Loucy (cell line): ENCODE data around the gene DNAJC11.

ENCODE experiments used
- H2AFZ ChIP-seq: fragments of 200-600 bp; sonication (generic); 2 replicates; pipeline ENCODE4 v1.6.0; 2016; ENCODE audit warnings: antibody characterized with exemption, mild to moderate bottlenecking, low read length, moderate library complexity
- H3F3A ChIP-seq: fragments of 200-600 bp; 2 replicates; pipeline ENCODE4 v1.6.0; 2016; ENCODE audit warnings: antibody characterized with exemption, low read depth, mild to moderate bottlenecking
- H3K27me3 ChIP-seq: fragments of 200-600 bp; sonication (generic); 2 replicates; pipeline ENCODE4 v1.6.1; 2014; ENCODE audit warnings: low read length, mild to moderate bottlenecking; ENCODE audit not compliant: insufficient read depth, poor library complexity, severe bottlenecking
- H3K36me3 ChIP-seq: fragments of 200-600 bp; sonication (generic); 2 replicates; pipeline ENCODE4 v1.6.1; 2016; ENCODE audit warnings: low read length; ENCODE audit not compliant: insufficient read depth
- H3K4me1 ChIP-seq: fragments of 200-600 bp; sonication (generic); 2 replicates; pipeline ENCODE4 v1.5.1; 2014; ENCODE audit warnings: low read length, mild to moderate bottlenecking; ENCODE audit not compliant: insufficient read depth, poor library complexity, severe bottlenecking
- H3K4me2 ChIP-seq: fragments of 200-600 bp; sonication (generic); 2 replicates; pipeline ENCODE4 v1.6.0; 2014; ENCODE audit warnings: antibody characterized with exemption, low read length, low read depth, mild to moderate bottlenecking; ENCODE audit not compliant: poor library complexity, severe bottlenecking
- H3K4me3 ChIP-seq: fragments of 200-600 bp; sonication (generic); 2 replicates; pipeline ENCODE4 v1.5.1; 2014; ENCODE audit warnings: low read length, mild to moderate bottlenecking, mixed read lengths; ENCODE audit not compliant: poor library complexity, severe bottlenecking
- H3K79me2 ChIP-seq: fragments of 200-600 bp; sonication (generic); 2 replicates; pipeline ENCODE4 v1.6.1; 2014; ENCODE audit warnings: low read length; ENCODE audit not compliant: insufficient read depth
- H3K9ac ChIP-seq: fragments of 200-600 bp; sonication (generic); 2 replicates; pipeline ENCODE4 v1.6.0; 2014; ENCODE audit warnings: mild to moderate bottlenecking, low read depth, low read length, moderate library complexity; ENCODE audit not compliant: poor library complexity, severe bottlenecking
- H3K9me2 ChIP-seq: fragments of 200-600 bp; sonication (generic); replicated peaks from 2 replicates; pipeline ENCODE4 v1.6.1; 2016; ENCODE audit warnings: low read depth, low read length, mixed read lengths
- H3K9me3 ChIP-seq: fragments of 200-600 bp; sonication (generic); 2 replicates; pipeline ENCODE4 v1.6.1; 2014; ENCODE audit warnings: mild to moderate bottlenecking, antibody characterized with exemption, low read length, low read depth; ENCODE audit not compliant: insufficient read depth
- H4K20me1 ChIP-seq: fragments of 200-600 bp; sonication (generic); 2 replicates; pipeline ENCODE4 v1.6.0; 2014; ENCODE audit warnings: antibody characterized with exemption, low read length, mild to moderate bottlenecking; ENCODE audit not compliant: insufficient read depth, poor library complexity, severe bottlenecking
- CTCF ChIP-seq: fragments of 200-600 bp; sonication (generic); conservative IDR thresholded peaks from 2 replicates; pipeline ENCODE4 v1.5.1; 2014; ENCODE audit warnings: mild to moderate bottlenecking, antibody characterized with exemption, low read length
- EZH2phosphoT487 ChIP-seq: fragments of 200-600 bp; IDR thresholded peaks from 2 replicates; pipeline ENCODE4 v1.6.1; 2018; ENCODE audit warnings: antibody characterized with exemption, mild to moderate bottlenecking, moderate library complexity, borderline replicate concordance

DNAJC11 gene

GRCh38 chr1:6711174-6711573, 9.6 kb upstream of the DNAJC11 start:
- Histone ChIP-seq H3K79me2 (no peaks in the 10 kb centered on the region), H3K4me1 (no peaks in the 10 kb centered on the region), H3K9me2 (no peaks in the 10 kb centered on the region), H3K9ac (no peak overlapping the region), H3K4me3 (no peak overlapping the region), H3K27me3 (no peaks in the 10 kb centered on the region), H3K36me3 (no peaks in the 10 kb centered on the region), H3K4me2 (no peak overlapping the region), H2AFZ (no peak overlapping the region), H4K20me1 (no peaks in the 10 kb centered on the region), H3F3A (no peaks in the 10 kb centered on the region), H3K9me3 (0 out of 2 replicates have a peak, but pooled peaks cover 3% of the 10 kb centered on the region)
- TF ChIP-seq EZH2phosphoT487, result no peak
- TF ChIP-seq CTCF, result no peak

GRCh38 chr1:6704746-6705145, 3.1 kb upstream of the DNAJC11 start:
- TF ChIP-seq EZH2phosphoT487, result no peak
- TF ChIP-seq CTCF, result no peak
- no peak overlapping the region for H3K4me2 ChIP-seq

GRCh38 chr1:6703016-6703415, 1.4 kb upstream of the DNAJC11 start:
- H3K36me3 ChIP-seq, result no peaks in the 10 kb centered on the region
- peaks cover 34% of the 10 kb centered on the region for H3K79me2 ChIP-seq
- TF ChIP-seq CTCF, result no peak
- TF ChIP-seq EZH2phosphoT487, result no peak
- H3K4me2 ChIP-seq, result no peak overlapping the region
- H3K9ac ChIP-seq, result no peak overlapping the region
- H3K9me2 ChIP-seq, result no peaks in the 10 kb centered on the region
- H3K9me3 ChIP-seq, result no peaks in the 10 kb centered on the region
- peaks cover 8% of the 10 kb centered on the region for H3K27me3 ChIP-seq
- H3K4me3 ChIP-seq, result no peak overlapping the region
- no peak overlapping the region for H2AFZ ChIP-seq
- H3K4me1 ChIP-seq, result peaks cover 5% of the 10 kb centered on the region
- H3F3A ChIP-seq, result no peaks in the 10 kb centered on the region
- H4K20me1 ChIP-seq, result peaks cover 17% of the 10 kb centered on the region

More at GRCh38 chr1:6704746-6705145, 3.1 kb upstream of the DNAJC11 start:
- Histone ChIP-seq H2AFZ (no peak overlapping the region), H3K9ac (no peak overlapping the region), H3K27me3 (peaks cover 8% of the 10 kb centered on the region), H3F3A (no peaks in the 10 kb centered on the region), H3K36me3 (no peaks in the 10 kb centered on the region), H3K4me3 (no peak overlapping the region), H3K9me3 (no peaks in the 10 kb centered on the region), H3K4me1 (peaks cover 5% of the 10 kb centered on the region), H3K79me2 (peaks cover 19% of the 10 kb centered on the region), H4K20me1 (peaks cover 16% of the 10 kb centered on the region), H3K9me2 (no peaks in the 10 kb centered on the region)
